Measurements from ENCODE around the gene PDSS2. TPM values are rescaled to one million over a fixed set of nuclear protein-coding genes. Genes with fewer than 3 reads are reported as not detected.

The PDSS2 gene
- total and polyA plus RNA-seq, 3 donors from 2014 or later, result 15.1 to 19.4 (median 17.0) TPM

DNA sequence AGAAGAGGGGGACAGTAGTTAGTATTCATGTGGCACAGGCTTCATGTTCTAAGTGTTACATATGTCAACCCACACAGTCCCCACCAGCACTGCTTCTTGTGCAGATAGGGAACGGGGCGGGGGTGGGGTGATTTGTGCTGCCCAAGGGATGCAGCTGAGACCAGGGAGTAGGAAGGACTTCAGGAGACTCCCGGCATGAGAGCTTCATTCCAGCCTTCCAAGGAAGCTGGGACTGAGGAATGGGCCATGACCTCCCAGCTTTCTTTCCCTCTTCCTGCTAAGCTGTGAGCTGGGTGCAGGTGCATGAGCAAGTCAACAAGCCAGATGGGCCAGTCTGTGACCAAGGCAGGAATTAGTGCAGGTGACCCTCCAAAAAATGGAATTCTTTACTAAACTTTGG is 353.2 kb downstream of the PDSS2 start:
- 67 to 79% methylated on average over 3 of the region's 3 CpGs for WGBS, 2 donors
- Histone ChIP-seq H3K4me3 (no peak overlapping the region), H3K36me3 (ENCODE audit: low read depth, missing control alignments) (no peaks in the 10 kb centered on the region), H3K9me3 (no peaks in the 10 kb centered on the region), H3K27ac (no peak overlapping the region), H3K4me1 (no peaks in the 10 kb centered on the region), H3K27me3 (no peaks in the 10 kb centered on the region)
- TF ChIP-seq POLR2A (IDR thresholded peaks at IDR 0.05), result no peak
- intact Hi-C loops (cut with DNase I; ENCODE audit: low total_unique reads), result no loop called here
- no peak for DNase-seq

DNA sequence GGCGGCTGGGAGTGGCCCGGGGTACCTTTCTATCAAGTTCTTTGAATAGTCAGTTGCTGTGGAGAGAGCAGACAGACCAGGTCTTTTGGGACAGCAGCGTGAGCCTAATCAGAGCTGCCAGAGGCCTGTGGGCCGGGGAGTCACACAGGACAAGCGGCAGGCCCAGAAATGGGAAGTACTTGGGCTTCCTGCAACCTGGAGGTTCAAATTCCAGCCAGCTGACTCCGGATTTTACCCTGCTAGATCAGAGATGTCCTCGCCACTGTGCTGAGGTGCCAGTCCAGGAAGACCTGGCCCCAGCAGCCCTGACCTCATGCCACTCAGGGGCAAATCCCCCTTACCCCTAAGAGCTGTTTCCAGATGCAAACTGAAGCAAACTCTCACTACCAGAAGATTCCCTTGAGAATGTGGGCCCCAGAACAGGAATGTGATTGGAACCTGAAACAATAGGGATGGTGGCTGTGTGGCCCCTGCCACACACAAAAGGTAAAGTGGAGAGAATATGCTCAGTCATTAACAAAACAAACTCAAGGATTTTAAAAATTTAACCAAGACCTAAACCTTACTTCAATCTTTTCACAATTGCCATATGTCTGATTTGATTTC is 353.8 kb downstream of the PDSS2 start:
- no peak for DNase-seq
- H3K36me3 ChIP-seq (ENCODE audit: low read depth, missing control alignments), result no peaks in the 10 kb centered on the region
- 88 to 97% methylated on average over 4 to 7 of the region's 7 CpGs for WGBS, 2 donors
- TF ChIP-seq CTCF (IDR thresholded peaks at IDR 0.05), result no peak
- H3K27me3 ChIP-seq, result no peaks in the 10 kb centered on the region
- no peak overlapping the region for H3K4me3 ChIP-seq
- no peaks in the 10 kb centered on the region for H3K9me3 ChIP-seq
- H3K4me1 ChIP-seq, result no peaks in the 10 kb centered on the region
- intact Hi-C loops (cut with DNase I; ENCODE audit: low total_unique reads), result no loop called here
- H3K27ac ChIP-seq, result no peak overlapping the region

GRCh38 chr6:107103082-107103481 is 356.3 kb downstream of the PDSS2 start:
- 91 to 96% methylated on average over 5 to 6 of the region's 6 CpGs for WGBS, 2 donors
- no peaks in the 10 kb centered on the region for H3K36me3 ChIP-seq (ENCODE audit: low read depth, missing control alignments)
- intact Hi-C loops (cut with DNase I; ENCODE audit: low total_unique reads), result no loop called here
- no peaks in the 10 kb centered on the region for H3K9me3 ChIP-seq
- H3K27ac ChIP-seq, result no peak overlapping the region
- no peaks in the 10 kb centered on the region for H3K27me3 ChIP-seq
- no peak overlapping the region for H3K4me3 ChIP-seq
- no peaks in the 10 kb centered on the region for H3K4me1 ChIP-seq
- TF ChIP-seq POLR2A (IDR thresholded peaks at IDR 0.05) (no peak), CTCF (IDR thresholded peaks at IDR 0.05) (no peak)
- DNase-seq, result no peak

Small RNA genes within 50 kb of the gene (small RNA-seq; reads per million reads assigned to genes)
- 0 reads per million in 2 donors for gene AL591516.1
- gene RNU6-1299P, result 0 reads per million in 2 donors

Other genes starting within 250 kb of the PDSS2 start
- 10 to 100 TPM; 17.2 to 27.2 TPM for gene SOBP, start 30.6 kb upstream of the PDSS2 start, total RNA-seq
- gene SOBP, start 30.6 kb upstream of the PDSS2 start, polyA plus RNA-seq (ENCODE audit: insufficient read depth, low read depth, low replicate concordance), result 13.9 TPM

Measured in testis (tissue), 3 donors.